Esophagus (tissue), 2 donors: ENCODE results near the gene WAC. TPM values are rescaled to one million over a fixed set of nuclear protein-coding genes. Genes with fewer than 3 reads are reported as not detected.

Experiments
- H3K27ac ChIP-seq, 2 donors: one replicate each; pipeline ENCODE4 v1.5.1; 2013; ENCODE audit warnings: low read depth in 2 of 2, mild to moderate bottlenecking in 2 of 2, inconsistent platforms in 1 of 2, low read length in 1 of 2, moderate library complexity in 1 of 2
- H3K27me3 ChIP-seq, 2 donors: one replicate each; pipeline ENCODE4 v1.6.1; 2013; ENCODE audit warnings: low read length in 2 of 2, control low read depth in 1 of 2, mild to moderate bottlenecking in 1 of 2; ENCODE audit not compliant: insufficient read depth in 2 of 2, control insufficient read depth in 1 of 2
- H3K36me3 ChIP-seq, 2 donors: one replicate each; pipeline ENCODE4 v1.6.1; 2013; ENCODE audit warnings: low read length in 1 of 2; ENCODE audit not compliant: control insufficient read depth in 2 of 2, insufficient read depth in 2 of 2
- H3K4me1 ChIP-seq, 2 donors: one replicate each; pipeline ENCODE4 v1.6.1; 2013; ENCODE audit warnings: low read length in 1 of 2; ENCODE audit not compliant: control insufficient read depth in 2 of 2, insufficient read depth in 2 of 2
- H3K4me3 ChIP-seq, 2 donors: one replicate each; pipeline ENCODE4 v1.5.1; 2013; ENCODE audit warnings: low read length in 2 of 2, mild to moderate bottlenecking in 2 of 2, low read depth in 1 of 2, moderate library complexity in 1 of 2
- H3K9me3 ChIP-seq, 2 donors: one replicate each; pipeline ENCODE4 v1.6.1; 2013; ENCODE audit warnings: mild to moderate bottlenecking in 2 of 2, low read depth in 1 of 2, low read length in 1 of 2, moderate library complexity in 1 of 2; ENCODE audit not compliant: control insufficient read depth in 2 of 2, insufficient read depth in 1 of 2
- WGBS, 2 donors: extraction: QIAGEN DNeasy Blood & Tissue Kit; methylation state at CpG; one replicate each; pipeline ENCODE4 v1.1.7; 2013; 5-methylcytosine and 5-hydroxymethylcytosine counted together
- polyA plus RNA-seq, 2 donors: library from polyadenylated mRNA; stranded (reverse); fragments of 200-250 nt; gene quantifications; one replicate each; pipeline ENCODE4 v1.2.3, GENCODE V29; 2013
- donor health status: healthy with polysubstance abuse.
- donor health status: Bipolar disorder and iron deficiency.

WAC gene
- polyA plus RNA-seq, 2 donors, result 20.5 to 33.3 TPM

- WGBS, 2 donors, result 90 to 91% methylated on average over 4 of the region's 4 CpGs
- no peaks in the 10 kb centered on the region for H3K27me3 ChIP-seq
- H3K9me3 ChIP-seq, result no peaks in the 10 kb centered on the region
- no peaks in the 10 kb centered on the region for H3K4me1 ChIP-seq
- H3K36me3 ChIP-seq, result peaks cover 0 to 6% of the 10 kb centered on the region in 2 donors
- no peak overlapping the region for H3K4me3 ChIP-seq
- no peak overlapping the region for H3K27ac ChIP-seq
Observed at GRCh38 chr10:28619455-28619854, 86.5 kb downstream of the WAC start.

- H3K27me3 ChIP-seq, result no peaks in the 10 kb centered on the region
- H3K4me1 ChIP-seq, result no peaks in the 10 kb centered on the region
- H3K27ac ChIP-seq, result no peak overlapping the region
- H3K9me3 ChIP-seq, result no peaks in the 10 kb centered on the region
- no peak overlapping the region for H3K4me3 ChIP-seq
- H3K36me3 ChIP-seq, result peaks cover 0 to 6% of the 10 kb centered on the region in 2 donors
- WGBS, 2 donors, result 55 to 63% methylated on average over 2 of the region's 2 CpGs
Observed at GRCh38 chr10:28620251-28620650, 87.3 kb downstream of the WAC start.

GRCh38 chr10:28623483-28623882, 90.6 kb downstream of the WAC start:
- WGBS, 2 donors, result 82 to 86% methylated on average over 7 of the region's 7 CpGs

GRCh38 chr10:28624351-28624750, 91.4 kb downstream of the WAC start:
- Histone ChIP-seq H3K4me3 (no peak overlapping the region), H3K36me3 (no peaks in the 10 kb centered on the region), H3K4me1 (peaks cover 0 to 2% of the 10 kb centered on the region in 2 donors), H3K27ac (no peak overlapping the region), H3K9me3 (no peaks in the 10 kb centered on the region), H3K27me3 (no peaks in the 10 kb centered on the region)
- WGBS, 2 donors, result 75 to 85% methylated on average over 3 of the region's 3 CpGs

More at GRCh38 chr10:28623483-28623882, 90.6 kb downstream of the WAC start:
- Histone ChIP-seq H3K36me3 (no peaks in the 10 kb centered on the region), H3K27me3 (no peaks in the 10 kb centered on the region), H3K4me3 (no peak overlapping the region), H3K9me3 (no peaks in the 10 kb centered on the region), H3K4me1 (no peaks in the 10 kb centered on the region), H3K27ac (no peak overlapping the region)

- 28 to 45% methylated on average over 3 of the region's 3 CpGs for WGBS, 2 donors
- no peaks in the 10 kb centered on the region for H3K36me3 ChIP-seq
- H3K27ac ChIP-seq, result no peak overlapping the region
- H3K9me3 ChIP-seq, result no peaks in the 10 kb centered on the region
- H3K4me3 ChIP-seq, result no peak overlapping the region
- H3K4me1 ChIP-seq, result peaks cover 0 to 2% of the 10 kb centered on the region in 2 donors
- no peaks in the 10 kb centered on the region for H3K27me3 ChIP-seq
Observed at GRCh38 chr10:28627102-28627501, 94.2 kb downstream of the WAC start.

- 22 to 26% methylated on average over 15 of the region's 15 CpGs for WGBS, 2 donors
- Histone ChIP-seq H3K9me3 (no peaks in the 10 kb centered on the region), H3K27me3 (no peaks in the 10 kb centered on the region), H3K4me1 (peaks cover 0 to 2% of the 10 kb centered on the region in 2 donors), H3K27ac (no peak overlapping the region), H3K4me3 (no peak overlapping the region), H3K36me3 (no peaks in the 10 kb centered on the region)
Observed at GRCh38 chr10:28628184-28628893, 95.4 kb downstream of the WAC start.

GRCh38 chr10:28631896-28632583, 99.1 kb downstream of the WAC start:
- H3K9me3 ChIP-seq, result no peaks in the 10 kb centered on the region
- 62 to 69% methylated on average over 5 of the region's 5 CpGs for WGBS, 2 donors
- no peaks in the 10 kb centered on the region for H3K27me3 ChIP-seq
- no peaks in the 10 kb centered on the region for H3K36me3 ChIP-seq
- no peak overlapping the region for H3K27ac ChIP-seq
- peaks cover 0 to 2% of the 10 kb centered on the region in 2 donors for H3K4me1 ChIP-seq
- no peak overlapping the region for H3K4me3 ChIP-seq

GRCh38 chr10:28632584-28632945, 99.6 kb downstream of the WAC start:
- H3K36me3 ChIP-seq, result no peaks in the 10 kb centered on the region

GRCh38 chr10:28633750-28634149, 100.8 kb downstream of the WAC start:
- H3K27me3 ChIP-seq, result no peaks in the 10 kb centered on the region
- peaks cover 0 to under 1% of the 10 kb centered on the region in 2 donors for H3K4me1 ChIP-seq
- no peaks in the 10 kb centered on the region for H3K36me3 ChIP-seq
- no peak overlapping the region for H3K4me3 ChIP-seq
- 83% methylated on average over 6 of the region's 6 CpGs for WGBS, 2 donors
- H3K27ac ChIP-seq, result no peak overlapping the region
- H3K9me3 ChIP-seq, result no peaks in the 10 kb centered on the region

More at GRCh38 chr10:28632584-28632945, 99.6 kb downstream of the WAC start:
- no peak overlapping the region for H3K27ac ChIP-seq
- H3K4me3 ChIP-seq, result no peak overlapping the region
- H3K9me3 ChIP-seq, result no peaks in the 10 kb centered on the region
- H3K4me1 ChIP-seq, result peaks cover 0 to 2% of the 10 kb centered on the region in 2 donors
- WGBS, 2 donors, result 66 to 73% methylated on average over 1 of the region's 1 CpG
- H3K27me3 ChIP-seq, result no peaks in the 10 kb centered on the region

GRCh38 chr10:28637346-28637745, 104.4 kb downstream of the WAC start:
- 65% methylated on average over 5 of the region's 5 CpGs for WGBS, 2 donors
- no peak overlapping the region for H3K27ac ChIP-seq
- no peak overlapping the region for H3K4me3 ChIP-seq
- H3K36me3 ChIP-seq, result no peaks in the 10 kb centered on the region
- no peaks in the 10 kb centered on the region for H3K4me1 ChIP-seq
- no peaks in the 10 kb centered on the region for H3K27me3 ChIP-seq
- H3K9me3 ChIP-seq, result no peaks in the 10 kb centered on the region
